ENCODE measurements around the gene USHBP1. TPM values are rescaled to one million over a fixed set of nuclear protein-coding genes. Genes with fewer than 3 reads are reported as not detected.

USHBP1 gene
- polyA plus RNA-seq, 3 donors from 2014 or later, result not detected

DNA sequence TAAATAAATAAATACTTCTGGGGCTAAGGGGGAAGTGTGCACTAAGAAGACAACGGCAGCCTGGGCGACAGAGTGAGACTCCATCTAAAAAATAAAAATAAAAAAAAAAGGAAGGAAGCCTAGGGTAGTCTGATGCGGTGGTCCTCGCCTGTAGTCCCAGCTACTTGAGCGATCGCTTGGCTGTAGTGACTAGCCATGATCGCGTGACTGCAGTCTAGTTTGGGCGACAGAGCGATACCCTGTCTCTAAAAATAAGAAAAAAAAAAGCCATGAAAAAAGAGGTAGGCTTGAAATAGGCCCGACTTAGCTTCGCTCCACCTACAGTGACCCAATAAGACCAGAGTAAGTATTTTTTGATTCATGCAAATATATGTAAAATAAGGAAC is 2.0 kb upstream of the USHBP1 start:
- peaks cover 5 to 9% (median 6%) of the 10 kb centered on the region in 3 donors for H3K27me3 Mint-ChIP-seq (ENCODE audit: low read depth in 3 of 3)
- H3K9me3 Mint-ChIP-seq, result no peaks in the 10 kb centered on the region
- DNase-seq, result no peak
- H3K4me3 Mint-ChIP-seq, result peak overlapping the region; percentile 71 to 89 (median 82)
- peaks cover 18 to 19% of the 10 kb centered on the region in 2 donors for H3K4me1 Mint-ChIP-seq
- H3K27ac Mint-ChIP-seq, result peak overlapping the region; percentile 65 to 94 (median 84)
- H3K36me3 Mint-ChIP-seq, result peaks cover 0 to 9% (median 0%) of the 10 kb centered on the region in 3 donors

DNA sequence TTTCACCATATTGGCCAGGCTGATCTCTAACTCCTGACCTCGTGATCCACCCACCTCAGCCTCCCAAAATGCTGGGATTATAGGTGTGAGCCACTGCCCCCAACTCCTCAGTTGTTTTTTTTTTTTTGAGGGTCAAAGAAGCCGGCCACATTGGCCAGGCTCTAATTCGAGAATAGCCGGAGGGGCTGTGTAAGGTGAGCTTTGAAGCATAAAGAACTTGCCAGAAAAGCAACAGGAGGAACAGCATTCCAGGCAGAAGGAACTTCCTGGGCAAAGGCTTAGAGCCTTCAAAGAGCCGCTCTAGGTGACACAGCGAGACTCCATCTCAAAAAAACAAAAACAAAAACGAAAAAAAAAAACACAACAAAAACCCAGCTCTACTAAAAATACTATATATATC is 1.5 kb upstream of the USHBP1 start:
- peaks cover 0 to 4% (median 0%) of the 10 kb centered on the region in 3 donors for H3K36me3 Mint-ChIP-seq
- no peak overlapping the region for H3K4me3 Mint-ChIP-seq
- H3K9me3 Mint-ChIP-seq, result no peaks in the 10 kb centered on the region
- no peak for DNase-seq
- no peak overlapping the region for H3K27ac Mint-ChIP-seq
- peaks cover 5 to 9% (median 6%) of the 10 kb centered on the region in 3 donors for H3K27me3 Mint-ChIP-seq (ENCODE audit: low read depth in 3 of 3)
- H3K4me1 Mint-ChIP-seq, result peaks cover 19% of the 10 kb centered on the region in 2 donors

DNA sequence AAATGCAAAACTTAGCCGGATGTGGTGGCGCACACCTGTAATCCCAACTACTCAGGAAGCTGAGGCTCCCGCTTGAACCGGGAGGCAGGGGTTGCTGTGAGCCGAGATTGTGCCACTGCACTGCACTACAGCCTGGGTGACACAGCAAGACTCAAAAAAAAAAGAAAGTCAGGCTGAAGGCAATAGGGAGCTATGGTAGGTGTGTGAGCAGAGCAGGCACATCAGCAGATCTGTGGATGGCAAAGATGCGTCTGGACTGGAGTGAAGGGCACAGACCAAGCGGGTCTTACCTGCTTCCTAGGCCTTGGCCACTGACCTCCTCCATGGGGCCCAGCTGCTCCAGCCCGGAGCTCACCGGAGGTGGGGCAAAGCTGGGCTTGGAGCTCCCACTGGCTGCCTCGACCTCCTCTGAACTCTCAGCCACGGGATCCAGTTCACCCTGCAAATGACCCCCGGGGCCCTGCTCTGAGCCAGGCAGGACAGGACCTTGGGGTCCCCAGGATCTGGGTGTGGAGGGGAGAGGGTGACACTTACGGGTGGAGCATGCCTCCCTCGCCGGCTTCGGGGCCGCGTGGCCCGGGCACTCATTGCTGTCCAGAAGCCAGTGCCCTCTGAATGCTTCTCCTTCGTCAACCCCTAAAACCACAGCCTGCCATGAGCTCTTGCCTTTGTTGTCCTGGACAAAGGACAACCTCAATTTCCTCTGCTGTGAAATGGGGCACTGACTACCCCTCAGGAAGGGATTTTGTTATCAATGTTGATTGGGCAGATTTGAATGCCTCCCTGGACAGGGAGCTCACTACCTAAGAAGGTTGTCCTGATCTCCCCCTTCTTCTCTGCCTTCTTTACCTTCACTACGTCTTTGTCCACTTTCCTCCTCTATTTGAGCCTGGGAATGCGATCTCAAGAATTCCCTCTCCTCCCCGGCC is 569 bp downstream of the USHBP1 start:
- Mint-ChIP-seq H3K27ac (no peak overlapping the region), H3K4me1 (peaks cover 22 to 24% of the 10 kb centered on the region in 2 donors), H3K36me3 (no peaks in the 10 kb centered on the region), H3K9me3 (no peaks in the 10 kb centered on the region), H3K27me3 (ENCODE audit: low read depth in 3 of 3) (peaks cover 6 to 9% (median 9%) of the 10 kb centered on the region in 3 donors), H3K4me3 (no peak overlapping the region)
- DNase-seq, result no peak

DNA sequence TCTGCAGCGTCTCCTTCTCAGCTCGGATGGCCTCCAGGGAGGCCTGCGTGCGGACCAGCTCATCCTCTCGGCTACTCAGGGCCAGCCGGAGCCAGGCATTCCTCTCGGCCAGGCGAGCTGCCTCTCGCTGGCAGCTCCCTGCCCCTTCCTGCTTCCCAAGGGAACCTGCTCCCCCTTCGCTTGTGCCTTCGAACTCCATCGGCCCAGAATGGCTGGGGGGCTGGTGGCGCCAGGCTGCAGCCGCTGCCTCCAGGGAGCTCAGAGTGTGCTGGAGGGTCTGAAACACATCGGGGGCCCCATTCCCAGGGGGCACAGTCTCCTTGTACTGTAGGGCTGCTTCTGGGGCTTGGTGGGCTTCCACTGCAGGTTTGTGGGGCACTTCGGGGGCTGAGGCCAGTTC is 2.0 kb downstream of the USHBP1 start:
- Mint-ChIP-seq H3K4me1 (peaks cover 16 to 17% of the 10 kb centered on the region in 2 donors), H3K9me3 (no peaks in the 10 kb centered on the region), H3K36me3 (no peaks in the 10 kb centered on the region), H3K27ac (no peak overlapping the region), H3K27me3 (ENCODE audit: low read depth in 3 of 3) (peaks cover 6 to 9% (median 9%) of the 10 kb centered on the region in 3 donors), H3K4me3 (no peak overlapping the region)
- no peak for DNase-seq

DNA sequence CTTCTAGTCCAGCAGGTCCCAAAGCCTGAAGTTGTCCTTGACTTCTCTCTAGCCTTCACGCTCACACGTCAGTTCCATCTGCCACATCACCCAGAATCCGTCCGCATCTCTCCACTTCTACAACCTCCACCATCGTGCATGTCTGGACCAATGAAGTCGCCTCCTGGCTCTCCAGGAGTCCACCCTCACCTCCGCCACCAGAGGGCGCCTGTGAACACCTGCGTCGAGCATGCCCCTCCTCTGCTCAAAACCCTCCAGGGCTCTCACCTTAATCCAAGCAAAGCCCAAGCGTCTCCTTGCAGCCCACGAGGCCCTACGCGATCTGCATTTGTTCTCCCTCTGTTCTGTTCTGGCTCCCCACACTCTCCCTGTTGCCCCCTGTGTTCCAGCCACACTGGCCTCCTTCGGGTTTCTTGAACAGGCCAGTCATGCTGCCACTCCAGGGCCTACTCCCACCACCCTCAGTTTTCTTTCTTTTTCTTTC is 3.7 kb downstream of the USHBP1 start:
- Mint-ChIP-seq H3K27me3 (ENCODE audit: low read depth in 3 of 3) (peaks cover 0 to 4% (median 2%) of the 10 kb centered on the region in 3 donors), H3K36me3 (no peaks in the 10 kb centered on the region), H3K4me1 (peaks cover 5 to 6% of the 10 kb centered on the region in 2 donors), H3K9me3 (no peaks in the 10 kb centered on the region), H3K4me3 (no peak overlapping the region), H3K27ac (no peak overlapping the region)
- peak; percentile 76 to 84 (median 82) for DNase-seq

DNA sequence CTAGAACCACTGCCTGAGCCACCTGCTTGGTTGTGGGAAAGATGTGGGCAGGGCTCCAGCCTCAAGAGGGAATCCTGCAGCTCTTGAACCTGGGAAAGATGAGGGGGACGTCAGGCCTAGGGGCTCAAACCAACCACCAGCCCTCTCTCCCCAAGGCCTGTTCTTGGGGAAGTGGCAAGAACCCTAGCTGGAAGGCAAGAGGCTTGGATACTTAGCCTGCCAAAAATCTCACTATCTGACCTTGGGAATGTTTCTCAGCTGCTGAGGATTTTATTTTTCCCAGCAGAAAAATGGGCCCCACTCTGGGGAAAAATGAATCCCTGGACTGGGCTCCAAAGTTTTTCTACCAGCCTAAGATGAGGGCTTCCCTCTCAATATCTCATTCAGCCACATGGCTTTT is 4.6 kb downstream of the USHBP1 start:
- Mint-ChIP-seq H3K36me3 (no peaks in the 10 kb centered on the region), H3K4me3 (no peak overlapping the region)
- DNase-seq, result no peak

DNA sequence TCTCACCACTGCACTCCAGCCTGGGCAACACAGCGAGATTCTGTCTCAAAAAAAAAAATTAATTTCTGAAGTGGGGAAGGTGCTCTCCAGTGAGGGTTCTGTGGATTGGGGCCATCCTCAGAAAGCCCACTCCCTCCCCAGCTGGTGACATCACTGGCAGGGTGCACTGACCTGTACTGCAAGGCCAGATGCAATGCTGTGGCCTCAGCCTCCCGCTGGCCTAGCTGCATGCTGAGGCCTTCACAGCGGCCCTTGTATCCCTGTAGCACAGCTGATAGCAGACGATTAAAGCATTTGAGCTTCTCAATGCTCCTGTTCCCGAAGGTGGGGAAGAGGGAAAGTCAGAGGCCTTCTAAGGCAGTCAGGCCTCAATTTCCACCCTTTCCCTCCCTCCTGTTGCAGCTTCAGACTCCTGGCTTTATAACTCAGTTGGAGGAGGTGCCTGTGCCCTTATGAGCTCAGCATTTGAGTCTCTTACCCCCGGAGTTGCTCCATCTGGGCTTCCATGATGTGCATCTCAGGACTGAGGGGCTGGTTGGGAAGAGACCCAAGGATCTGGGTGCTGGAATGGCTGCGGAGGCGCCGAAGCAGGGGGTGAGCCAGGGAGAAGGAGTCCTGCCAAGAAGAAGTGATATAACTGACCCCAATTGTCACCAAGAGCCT is 5.3 kb downstream of the USHBP1 start:
- H3K27ac Mint-ChIP-seq, result no peak overlapping the region
- H3K9me3 Mint-ChIP-seq, result no peaks in the 10 kb centered on the region
- DNase-seq, result no peak
- H3K36me3 Mint-ChIP-seq, result no peaks in the 10 kb centered on the region
- peaks cover 0 to 6% (median 0%) of the 10 kb centered on the region in 3 donors for H3K27me3 Mint-ChIP-seq (ENCODE audit: low read depth in 3 of 3)
- no peak overlapping the region for H3K4me3 Mint-ChIP-seq
- H3K4me1 Mint-ChIP-seq, result peaks cover 3 to 6% of the 10 kb centered on the region in 2 donors

More for the DNA sequence above, 4.6 kb downstream of the USHBP1 start:
- Mint-ChIP-seq H3K9me3 (no peaks in the 10 kb centered on the region), H3K27me3 (ENCODE audit: low read depth in 3 of 3) (peaks cover 0 to 4% (median 2%) of the 10 kb centered on the region in 3 donors), H3K27ac (no peak overlapping the region), H3K4me1 (peaks cover 5 to 6% of the 10 kb centered on the region in 2 donors)

DNA sequence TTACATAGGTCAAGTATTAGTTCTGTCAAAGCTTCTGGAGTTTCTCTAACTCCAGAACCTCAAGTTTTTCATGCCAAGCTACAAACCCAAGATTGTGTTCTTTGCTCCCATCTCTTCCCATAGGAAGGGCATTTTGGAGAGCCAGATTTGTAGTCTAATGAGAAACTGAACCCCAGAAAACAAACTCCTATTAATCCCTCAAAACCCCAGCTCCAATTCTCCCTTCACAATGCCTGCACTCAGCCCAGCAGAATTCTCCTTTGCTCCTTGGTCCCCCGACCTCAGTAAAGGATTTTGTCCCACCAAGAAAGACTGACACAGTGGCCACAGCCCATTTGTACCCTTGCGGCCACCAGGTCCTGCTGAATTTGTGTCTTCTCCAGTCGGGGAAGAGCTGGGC is 8.4 kb downstream of the USHBP1 start:
- Mint-ChIP-seq H3K27ac (no peak overlapping the region), H3K9me3 (no peaks in the 10 kb centered on the region), H3K4me1 (peaks cover 3 to 6% of the 10 kb centered on the region in 2 donors), H3K27me3 (ENCODE audit: low read depth in 3 of 3) (peaks cover 0 to 6% (median 2%) of the 10 kb centered on the region in 3 donors), H3K36me3 (no peaks in the 10 kb centered on the region), H3K4me3 (no peak overlapping the region)
- no peak for DNase-seq

DNA sequence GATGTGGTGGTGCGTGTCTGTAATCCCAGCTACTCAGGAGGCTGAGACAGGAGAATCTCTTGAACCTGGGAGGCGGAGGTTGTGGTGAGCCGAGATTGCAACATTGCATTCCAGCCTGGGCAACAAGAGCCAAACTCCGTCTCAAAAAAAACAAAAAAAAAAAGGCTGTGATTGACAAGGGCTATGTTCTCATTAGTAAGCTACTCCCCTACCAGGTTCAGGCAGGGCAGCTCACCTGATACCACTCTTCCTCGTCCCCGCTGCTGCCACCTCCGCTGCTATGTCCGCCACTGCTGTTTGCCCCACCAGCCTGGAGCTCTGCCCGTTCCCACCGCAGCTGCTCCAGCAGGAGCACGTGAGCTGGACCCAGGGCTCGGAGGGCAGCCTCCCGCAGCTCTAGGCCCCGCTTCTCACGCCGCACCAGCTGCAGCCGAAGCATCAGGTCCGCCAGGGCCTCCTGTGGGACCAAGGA is 9.4 kb downstream of the USHBP1 start:
- Mint-ChIP-seq H3K36me3 (no peaks in the 10 kb centered on the region), H3K9me3 (no peaks in the 10 kb centered on the region), H3K4me1 (no peaks in the 10 kb centered on the region), H3K27me3 (ENCODE audit: low read depth in 3 of 3) (peaks cover 0 to 4% (median 2%) of the 10 kb centered on the region in 3 donors), H3K4me3 (no peak overlapping the region), H3K27ac (no peak overlapping the region)
- DNase-seq, result no peak

DNA sequence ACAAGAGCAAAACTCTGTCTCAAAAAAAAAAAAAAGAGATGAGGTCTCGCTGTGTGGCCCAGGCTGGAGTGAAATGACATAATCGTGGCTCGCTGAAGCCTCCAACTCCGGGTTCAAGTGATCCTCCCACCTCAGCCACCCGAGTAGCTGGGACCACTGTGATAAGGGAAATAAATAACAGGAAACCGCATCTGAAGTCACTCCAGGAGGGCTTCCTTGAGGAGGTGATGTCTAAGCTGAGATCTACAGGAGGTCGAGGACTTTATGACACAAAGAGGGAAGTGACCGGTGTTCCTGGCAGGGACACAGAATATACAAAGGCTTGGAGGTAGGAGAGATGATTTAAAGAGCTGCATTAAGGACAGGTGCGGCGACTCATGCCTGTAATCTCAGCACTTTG is 9.9 kb downstream of the USHBP1 start:
- H3K9me3 Mint-ChIP-seq, result no peaks in the 10 kb centered on the region
- no peaks in the 10 kb centered on the region for H3K36me3 Mint-ChIP-seq
- H3K27me3 Mint-ChIP-seq (ENCODE audit: low read depth in 3 of 3), result peaks cover 0 to 4% (median 2%) of the 10 kb centered on the region in 3 donors
- no peak overlapping the region for H3K4me3 Mint-ChIP-seq
- no peak for DNase-seq
- H3K4me1 Mint-ChIP-seq, result no peaks in the 10 kb centered on the region
- no peak overlapping the region for H3K27ac Mint-ChIP-seq

DNA sequence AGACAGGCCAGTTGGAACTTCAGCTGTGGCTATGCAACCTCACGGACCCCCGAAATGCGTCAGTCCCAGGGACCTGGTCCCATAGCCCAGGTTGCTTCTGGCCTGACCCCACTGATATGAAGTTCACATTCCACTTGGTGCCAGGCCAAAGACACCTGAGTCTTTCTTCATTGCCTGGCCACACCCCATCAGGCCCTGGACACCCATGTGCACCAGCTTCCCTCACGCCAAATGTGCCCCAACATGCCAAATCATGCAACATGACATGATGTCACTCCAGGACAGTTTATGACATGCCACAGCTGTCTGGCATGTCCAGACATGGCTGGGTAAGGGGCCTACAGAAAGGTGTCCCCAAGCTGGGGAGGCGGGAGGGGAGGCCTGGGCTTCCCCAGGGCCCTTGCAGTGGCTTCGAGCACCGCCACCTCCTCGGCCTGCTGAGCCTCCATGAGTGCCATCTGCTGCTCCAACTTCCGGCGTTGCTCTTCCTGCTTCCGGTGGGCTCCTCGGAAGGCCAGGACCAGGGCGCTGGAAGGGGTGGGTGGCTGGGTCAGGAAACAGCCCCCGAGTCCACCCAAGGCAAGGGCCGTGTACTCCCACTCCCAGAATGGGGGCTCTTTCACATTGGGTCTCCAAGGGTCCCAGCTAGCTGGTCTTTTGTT is 14.5 kb downstream of the USHBP1 start:
- Mint-ChIP-seq H3K27ac (no peak overlapping the region), H3K27me3 (ENCODE audit: low read depth in 3 of 3) (peaks cover 4 to 7% (median 6%) of the 10 kb centered on the region in 3 donors), H3K4me1 (peaks cover 0 to 6% of the 10 kb centered on the region in 2 donors), H3K4me3 (no peak overlapping the region), H3K9me3 (no peaks in the 10 kb centered on the region), H3K36me3 (no peaks in the 10 kb centered on the region)
- no peak for DNase-seq

DNA sequence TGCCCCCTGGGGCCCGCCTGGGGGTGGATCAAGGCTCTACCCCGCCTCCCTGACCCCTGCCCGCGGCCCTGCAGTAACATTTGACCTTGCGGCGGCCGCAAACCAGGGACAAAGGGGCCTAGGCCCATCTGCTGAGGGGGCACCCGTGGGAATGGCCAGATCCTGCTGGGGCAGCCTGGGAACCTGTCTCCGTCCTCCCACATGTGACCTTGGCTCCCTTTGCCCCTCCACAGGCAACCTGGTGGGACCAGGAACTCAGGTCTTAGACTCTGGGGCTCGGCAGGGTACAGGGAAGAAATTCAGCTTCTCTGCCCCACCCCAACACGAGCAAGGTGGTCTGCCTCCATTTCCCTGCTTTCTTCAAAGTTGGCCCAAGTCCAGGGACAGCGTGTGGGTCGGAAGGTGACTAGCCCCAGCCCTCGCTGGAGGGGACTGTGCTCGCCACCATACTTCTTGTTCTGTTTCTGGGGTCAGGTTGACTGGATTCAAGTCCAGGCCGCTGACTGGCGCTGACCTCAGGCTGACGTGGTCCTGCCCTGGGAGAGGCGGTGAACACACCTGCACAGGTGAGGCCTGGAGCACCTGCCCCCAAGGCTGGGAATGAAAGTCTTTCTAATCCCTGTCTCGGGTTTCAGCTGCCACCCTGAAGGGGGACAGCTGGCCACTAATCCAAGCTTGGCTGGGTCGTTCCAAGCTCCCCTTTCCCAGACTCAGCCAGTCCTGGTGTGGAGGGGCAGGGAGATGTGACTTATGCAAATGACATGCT is 16.4 kb downstream of the USHBP1 start:
- no peak for DNase-seq
- H3K27me3 Mint-ChIP-seq (ENCODE audit: low read depth in 3 of 3), result peaks cover 4 to 9% (median 5%) of the 10 kb centered on the region in 3 donors
- peak overlapping the region in 3 of 5 donors; percentile 9 to 24 (median 10) for H3K4me3 Mint-ChIP-seq
- no peaks in the 10 kb centered on the region for H3K9me3 Mint-ChIP-seq
- no peaks in the 10 kb centered on the region for H3K36me3 Mint-ChIP-seq
- H3K27ac Mint-ChIP-seq, result no peak overlapping the region
- peaks cover 0 to 10% of the 10 kb centered on the region in 2 donors for H3K4me1 Mint-ChIP-seq

All from immature natural killer cell (primary cell).